DOHH2 (cell line): ENCODE results near the gene ITGAV.

ENCODE experiments used
- EZH2phosphoT487 ChIP-seq: fragments of 200-600 bp; sonication (generic); IDR thresholded peaks from 2 replicates; pipeline ENCODE4 v1.6.1; 2017; ENCODE audit warnings: borderline replicate concordance, mild to moderate bottlenecking, antibody characterized with exemption, low read length, moderate library complexity, mixed read lengths
- TF ChIP-seq, protein P1 (sequence below): fragments of 200-600 bp; sonication (generic); IDR thresholded peaks from one replicate; pipeline ENCODE4 v1.5.1; 2014; ENCODE audit warnings: antibody characterized with exemption, mild to moderate bottlenecking, low read depth, low read length; ENCODE audit not compliant: poor library complexity, severe bottlenecking

DNA sequence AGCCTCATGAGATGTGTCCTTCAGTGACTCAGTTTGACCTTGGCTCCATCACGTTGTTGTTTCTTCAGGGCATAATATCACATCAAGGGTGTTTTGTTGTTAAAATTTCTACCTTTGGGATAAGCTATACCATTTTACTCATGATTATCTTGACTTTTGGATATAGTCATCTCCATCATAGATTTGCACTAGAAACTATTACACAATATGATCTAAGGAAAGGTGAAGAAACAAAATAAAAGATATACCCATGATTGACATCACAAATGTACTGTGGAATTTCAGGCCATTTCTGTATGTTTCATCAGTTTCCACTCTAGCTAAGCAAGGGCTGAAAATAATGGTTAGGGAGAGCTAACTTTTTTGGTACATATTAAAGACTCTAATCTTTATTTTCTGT, 79.3 kb downstream of the ITGAV start:
- TF ChIP-seq, protein P1, sequence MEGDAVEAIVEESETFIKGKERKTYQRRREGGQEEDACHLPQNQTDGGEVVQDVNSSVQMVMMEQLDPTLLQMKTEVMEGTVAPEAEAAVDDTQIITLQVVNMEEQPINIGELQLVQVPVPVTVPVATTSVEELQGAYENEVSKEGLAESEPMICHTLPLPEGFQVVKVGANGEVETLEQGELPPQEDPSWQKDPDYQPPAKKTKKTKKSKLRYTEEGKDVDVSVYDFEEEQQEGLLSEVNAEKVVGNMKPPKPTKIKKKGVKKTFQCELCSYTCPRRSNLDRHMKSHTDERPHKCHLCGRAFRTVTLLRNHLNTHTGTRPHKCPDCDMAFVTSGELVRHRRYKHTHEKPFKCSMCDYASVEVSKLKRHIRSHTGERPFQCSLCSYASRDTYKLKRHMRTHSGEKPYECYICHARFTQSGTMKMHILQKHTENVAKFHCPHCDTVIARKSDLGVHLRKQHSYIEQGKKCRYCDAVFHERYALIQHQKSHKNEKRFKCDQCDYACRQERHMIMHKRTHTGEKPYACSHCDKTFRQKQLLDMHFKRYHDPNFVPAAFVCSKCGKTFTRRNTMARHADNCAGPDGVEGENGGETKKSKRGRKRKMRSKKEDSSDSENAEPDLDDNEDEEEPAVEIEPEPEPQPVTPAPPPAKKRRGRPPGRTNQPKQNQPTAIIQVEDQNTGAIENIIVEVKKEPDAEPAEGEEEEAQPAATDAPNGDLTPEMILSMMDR: no peak
- TF ChIP-seq EZH2phosphoT487: no peak
